A673 (cell line): ENCODE data around the gene BTG2. TPM values are rescaled to one million over a fixed set of nuclear protein-coding genes. Genes with fewer than 3 reads are reported as not detected.
"Not testable (repeated sequence)": the region's sequence is repeated elsewhere in the genome, so short reads cannot be mapped to it uniquely, and the experiment has no call there.

ENCODE experiments used
- BruUV-seq: library from RNA; stranded (reverse); fragments of 400-500 nt; replicated peaks from 2 replicates; lab custom pipeline; 2021; lab: Mats Ljungman, UMichigan
- CTCF ChIA-PET: fragments of 300-600 bp; sonication (Branson Sonifier 250); formaldehyde crosslinking; loops from one replicate; lab custom pipeline; 2022; ENCODE audit warnings: antibody characterized with exemption; lab: Charles Lee
- POLR2A ChIA-PET: fragments of 300-600 bp; sonication (Branson Sonifier 250); formaldehyde crosslinking; loops from one replicate; lab custom pipeline; 2022; ENCODE audit warnings: antibody characterized with exemption; ENCODE audit not compliant: low non-redundant PET; lab: Charles Lee
- DNase-seq: peaks from one replicate; pipeline ENCODE4 v3.0.0-alpha.2; 2015; ENCODE audit warnings: low spot score
- H3K27ac ChIP-seq: fragments of 200-600 bp; sonication (generic); 2 replicates; pipeline ENCODE4 v1.5.1; 2016; ENCODE audit warnings: mixed run types, low read depth, mild to moderate bottlenecking, mixed read lengths, antibody characterized with exemption, low read length; ENCODE audit not compliant: poor library complexity, severe bottlenecking
- H3K27me3 ChIP-seq: fragments of 200-600 bp; sonication (generic); replicated peaks from 2 replicates; pipeline ENCODE4 v1.6.1; 2017; ENCODE audit warnings: mixed run types, low read depth, mild to moderate bottlenecking, mixed read lengths, antibody characterized with exemption, low read length; ENCODE audit not compliant: insufficient read depth, poor library complexity
- H3K36me3 ChIP-seq: fragments of 200-600 bp; sonication (generic); 2 replicates; pipeline ENCODE4 v1.6.1; 2016; ENCODE audit warnings: mixed run types, mild to moderate bottlenecking, mixed read lengths, antibody characterized with exemption, low read length; ENCODE audit not compliant: insufficient read depth, poor library complexity, severe bottlenecking
- H3K4me1 ChIP-seq: fragments of 200-600 bp; sonication (generic); 2 replicates; pipeline ENCODE4 v1.6.1; 2017; ENCODE audit warnings: mixed run types, mild to moderate bottlenecking, mixed read lengths, antibody characterized with exemption, low read length; ENCODE audit not compliant: insufficient read depth, poor library complexity, severe bottlenecking
- H3K4me3 ChIP-seq: fragments of 200-600 bp; sonication (generic); 2 replicates; pipeline ENCODE4 v1.5.1; 2016; ENCODE audit warnings: low read depth, mixed run types, mild to moderate bottlenecking, mixed read lengths, low read length; ENCODE audit not compliant: poor library complexity, severe bottlenecking
- H3K9me3 ChIP-seq: fragments of 200-600 bp; sonication (generic); 2 replicates; pipeline ENCODE4 v1.6.1; 2016; ENCODE audit warnings: mixed run types, low read depth, mild to moderate bottlenecking, mixed read lengths, antibody characterized with exemption, low read length; ENCODE audit not compliant: poor library complexity, severe bottlenecking
- EZH2 ChIP-seq: fragments of 200-600 bp; sonication (generic); IDR thresholded peaks from 2 replicates; pipeline ENCODE4 v1.6.1; 2017; ENCODE audit warnings: borderline replicate concordance, low read depth, mild to moderate bottlenecking, mixed read lengths, antibody characterized with exemption, low read length; ENCODE audit not compliant: poor library complexity, severe bottlenecking
- intact Hi-C: fragments of 100-400 bp; cut with micrococcal nuclease; formaldehyde crosslinking; loops from one replicate; pipeline ENCODE4 v1.10.0; 2022; ENCODE audit not compliant: unreplicated experiment
- total RNA-seq: library from RNA; stranded (reverse); gene quantifications from 2 replicates; pipeline ENCODE4 v1.2.3, GENCODE V29; 2021
- TF ChIP-seq, protein P1 (sequence below): fragments of 300-800, 200-600 bp; sonication (generic); conservative IDR thresholded peaks from 2 replicates; pipeline ENCODE4 v1.5.1; 2017; ENCODE audit warnings: low read depth, mild to moderate bottlenecking, antibody characterized with exemption, low read length, moderate library complexity, mixed read lengths

Gene BTG2
- total RNA-seq, 1 experiment from 2014 or later, result 9.3 TPM

DNA sequence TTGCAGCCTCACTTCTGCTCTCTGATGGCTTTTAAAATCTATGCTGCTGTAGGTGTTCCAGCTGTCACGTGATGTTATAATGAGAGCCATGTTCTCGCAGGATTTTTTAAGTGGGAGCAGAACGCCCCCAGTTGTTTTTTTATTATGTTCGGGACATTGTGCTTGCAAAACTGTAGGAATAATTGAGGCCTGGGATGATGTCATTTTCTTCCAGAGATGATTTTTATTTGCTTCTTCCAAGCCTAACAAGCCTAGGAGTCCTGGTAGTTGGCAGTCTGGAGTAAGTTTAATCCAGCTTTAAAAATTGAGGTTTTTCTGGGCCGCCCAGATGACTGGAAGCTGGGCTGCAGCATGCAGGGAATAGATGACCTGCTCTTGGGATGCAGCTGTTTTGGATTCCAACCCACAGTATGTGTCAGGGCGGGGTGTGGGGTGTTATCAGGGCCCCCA lies 41.2 kb upstream of the BTG2 start:
- H3K9me3 ChIP-seq, result no peaks in the 10 kb centered on the region
- H3K27ac ChIP-seq, result no peak overlapping the region
- no peak for DNase-seq
- H3K4me3 ChIP-seq, result no peak overlapping the region
- H3K4me1 ChIP-seq, result peaks cover 4% of the 10 kb centered on the region
- intact Hi-C loops, result no loop called here
- ChIA-PET POLR2A (no interaction called here), CTCF (interaction anchor here (0.7 kb wide), 1 partner anchor 238 kb away, joined by 3 read pairs; the partner anchor contains the start of gene PPFIA4)
- no peaks in the 10 kb centered on the region for H3K27me3 ChIP-seq
- TF ChIP-seq EZH2, result no peak
- TF ChIP-seq, protein P1, sequence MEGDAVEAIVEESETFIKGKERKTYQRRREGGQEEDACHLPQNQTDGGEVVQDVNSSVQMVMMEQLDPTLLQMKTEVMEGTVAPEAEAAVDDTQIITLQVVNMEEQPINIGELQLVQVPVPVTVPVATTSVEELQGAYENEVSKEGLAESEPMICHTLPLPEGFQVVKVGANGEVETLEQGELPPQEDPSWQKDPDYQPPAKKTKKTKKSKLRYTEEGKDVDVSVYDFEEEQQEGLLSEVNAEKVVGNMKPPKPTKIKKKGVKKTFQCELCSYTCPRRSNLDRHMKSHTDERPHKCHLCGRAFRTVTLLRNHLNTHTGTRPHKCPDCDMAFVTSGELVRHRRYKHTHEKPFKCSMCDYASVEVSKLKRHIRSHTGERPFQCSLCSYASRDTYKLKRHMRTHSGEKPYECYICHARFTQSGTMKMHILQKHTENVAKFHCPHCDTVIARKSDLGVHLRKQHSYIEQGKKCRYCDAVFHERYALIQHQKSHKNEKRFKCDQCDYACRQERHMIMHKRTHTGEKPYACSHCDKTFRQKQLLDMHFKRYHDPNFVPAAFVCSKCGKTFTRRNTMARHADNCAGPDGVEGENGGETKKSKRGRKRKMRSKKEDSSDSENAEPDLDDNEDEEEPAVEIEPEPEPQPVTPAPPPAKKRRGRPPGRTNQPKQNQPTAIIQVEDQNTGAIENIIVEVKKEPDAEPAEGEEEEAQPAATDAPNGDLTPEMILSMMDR, result no peak
- BruUV-seq, result no TSS peak
- no peaks in the 10 kb centered on the region for H3K36me3 ChIP-seq

DNA sequence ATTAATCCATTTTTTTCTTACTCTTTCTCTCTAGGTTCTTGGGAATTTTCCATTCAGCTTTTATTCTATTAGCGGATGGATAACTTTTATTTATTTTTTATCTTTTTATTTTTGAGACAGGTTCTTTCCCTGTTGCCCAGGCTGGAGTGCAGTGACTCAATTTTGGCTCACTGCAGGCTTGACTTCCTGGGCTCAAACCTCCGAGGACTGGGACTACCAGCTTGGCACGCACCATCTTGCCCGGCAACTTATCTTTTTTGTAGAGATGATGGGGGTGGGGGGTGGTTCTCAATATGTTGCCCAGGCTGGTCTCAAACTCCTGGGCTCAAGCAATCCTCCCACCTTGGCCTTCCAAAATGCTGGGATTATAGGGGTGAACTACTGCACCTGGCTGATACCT lies 39.8 kb upstream of the BTG2 start:
- no peaks in the 10 kb centered on the region for H3K27me3 ChIP-seq
- TF ChIP-seq, protein P1, result no peak
- no peak for TF ChIP-seq EZH2
- no peak overlapping the region for H3K4me3 ChIP-seq
- ChIA-PET CTCF (no interaction called here), POLR2A (no interaction called here)
- H3K4me1 ChIP-seq, result peaks cover 4% of the 10 kb centered on the region
- intact Hi-C loops, result no loop called here
- no TSS peak for BruUV-seq
- H3K27ac ChIP-seq, result no peak overlapping the region
- no peaks in the 10 kb centered on the region for H3K36me3 ChIP-seq
- DNase-seq, result no peak
- no peaks in the 10 kb centered on the region for H3K9me3 ChIP-seq

DNA sequence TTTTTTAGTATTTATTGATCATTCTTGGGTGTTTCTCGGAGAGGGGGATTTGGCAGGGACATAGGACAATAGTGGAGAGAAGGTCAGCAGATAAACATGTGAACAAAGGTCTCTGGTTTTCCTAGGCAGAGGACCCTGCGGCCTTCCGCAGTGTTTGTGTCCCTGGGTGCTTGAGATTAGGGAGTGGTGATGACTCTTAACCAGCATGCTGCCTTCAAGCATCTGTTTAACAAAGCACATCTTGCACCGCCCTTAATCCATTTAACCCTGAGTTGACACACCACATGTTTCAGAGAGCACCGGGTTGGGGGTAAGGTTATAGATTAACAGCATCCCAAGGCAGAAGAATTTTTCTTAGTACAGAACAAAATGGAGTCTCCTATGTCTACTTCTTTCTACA lies 39.2 kb upstream of the BTG2 start:
- BruUV-seq, H3K27ac ChIP-seq, H3K4me1 ChIP-seq, DNase-seq, H3K4me3 ChIP-seq, H3K27me3 ChIP-seq, H3K9me3 ChIP-seq, intact Hi-C loops, POLR2A ChIA-PET, H3K36me3 ChIP-seq: not testable (repeated sequence)
- CTCF ChIA-PET, result interaction anchor here (1.7 kb wide), 1 partner anchor 240 kb away, joined by 9 read pairs; the partner anchor contains the start of gene PPFIA4

GRCh38 chr1:203267347-203267846 lies 37.9 kb upstream of the BTG2 start:
- CTCF ChIA-PET, result interaction anchor here (0.5 to 4.8 kb wide), 28 partner anchors 10 to 428 kb away, joined by 3 to 52 read pairs (median 5); partner anchors contain the start of gene PPFIA4
- Histone ChIP-seq H3K4me1 (peaks cover 16% of the 10 kb centered on the region), H3K9me3 (no peaks in the 10 kb centered on the region), H3K4me3 (peak overlapping the region; percentile 52), H3K36me3 (no peaks in the 10 kb centered on the region), H3K27ac (peak overlapping the region; percentile 39), H3K27me3 (no peaks in the 10 kb centered on the region)
- intact Hi-C loops, result no loop called here
- TF ChIP-seq EZH2, result no peak
- TF ChIP-seq, protein P1, result peak; percentile 94
- DNase-seq, result peak; percentile 95
- no TSS peak for BruUV-seq
- POLR2A ChIA-PET, result no interaction called here
